HepG2 (cell line): Measurements from ENCODE around the gene SUZ12. TPM values are rescaled to one million over a fixed set of nuclear protein-coding genes. Genes with fewer than 3 reads are reported as not detected.

Experiments used
- ATAC-seq: fragments of 200-7000 bp; cut with Tn5 transposase; 3 replicates; pipeline ENCODE4 v1.9.1; 2020; ENCODE audit warnings: mild to moderate bottlenecking, moderate library complexity
- BruUV-seq: library from RNA; stranded (reverse); fragments of 400-500 nt; replicated peaks from 2 replicates; lab custom pipeline; 2021; lab: Mats Ljungman, UMichigan
- CTCF ChIA-PET: fragments of 300-600 bp; formaldehyde crosslinking; extraction: SDS; loops from one replicate; lab custom pipeline; 2021; ENCODE audit warnings: low total read pairs, inconsistent platforms, low intra/inter-chr PET ratio; lab: Yijun Ruan, JAX
- POLR2A ChIA-PET: fragments of 350-600 bp; sonication (Branson Sonifier 250); formaldehyde crosslinking; loops from one replicate; lab custom pipeline; 2020; ENCODE audit warnings: antibody characterized with exemption, inconsistent platforms; lab: Yijun Ruan, JAX
- DNase-seq: peaks from one replicate; pipeline ENCODE4 v3.0.0-alpha.2; 2015; ENCODE audit warnings: low spot score
- FAIRE-seq: peaks from 3 replicates; lab custom pipeline; 2011; peaks lifted over from hg19 to GRCh38; lab: Jason Lieb, UNC
- H2AFZ ChIP-seq: one replicate; pipeline ENCODE4 v1.6.1; 2011; ENCODE audit warnings: low read length, inconsistent platforms
- H3K27ac ChIP-seq: fragments of 300-600 bp; 3 replicates; pipeline ENCODE4 v1.8.0; 2011; ENCODE audit warnings: mixed run types, mild to moderate bottlenecking, mixed read lengths, low read length, inconsistent platforms; ENCODE audit not compliant: insufficient read depth; ENCODE audit errors: extremely low read length
- H3K27me3 ChIP-seq, 2 experiments: fragments of 200-600 bp in 1 of 2; 2 replicates in 1 of 2; 3 replicates in 1 of 2; pipeline versions ENCODE4 v1.6.0 to v1.8.0; 2011; ENCODE audit warnings: low read length in 2 of 2, mild to moderate bottlenecking in 2 of 2, moderate library complexity in 2 of 2, inconsistent platforms in 1 of 2; ENCODE audit not compliant: insufficient read depth in 2 of 2, control insufficient read depth in 1 of 2
- H3K36me3 ChIP-seq, 2 experiments: fragments of 200-600 bp in 1 of 2; replicated peaks in 1 of 2; 2 replicates in 1 of 2; 3 replicates in 1 of 2; pipeline versions ENCODE4 v1.5.1 to v1.8.0; 2011; ENCODE audit warnings: low read length in 2 of 2, inconsistent platforms in 1 of 2; ENCODE audit not compliant: insufficient read depth in 2 of 2, control insufficient read depth in 1 of 2
- H3K4me1 ChIP-seq: 2 replicates; pipeline ENCODE4 v1.5.1; 2012; ENCODE audit warnings: low read length, inconsistent platforms; ENCODE audit not compliant: insufficient read depth
- H3K4me2 ChIP-seq: 2 replicates; pipeline ENCODE4 v1.6.0; 2011; ENCODE audit warnings: low read depth, low read length, inconsistent platforms
- H3K4me3 ChIP-seq, 3 experiments: fragments of 200-600 bp in 1 of 3; sonication (generic), shearing (Covaris generic) in 1 of 3; replicated peaks in 1 of 3; 2 replicates each; pipeline ENCODE4 v1.5.1; 2011 to 2016; ENCODE audit warnings: low read length in 3 of 3, inconsistent platforms in 2 of 3, low read depth in 2 of 3, mild to moderate bottlenecking in 2 of 3, control low read depth in 1 of 3, mixed read lengths in 1 of 3; ENCODE audit not compliant: insufficient read depth in 1 of 3
- H3K79me2 ChIP-seq: one replicate; pipeline ENCODE4 v1.6.1; 2011; ENCODE audit warnings: low read length, inconsistent platforms; ENCODE audit not compliant: insufficient read depth
- H3K9ac ChIP-seq: 2 replicates; pipeline ENCODE4 v1.6.0; 2011; ENCODE audit warnings: mild to moderate bottlenecking, low read depth, low read length, inconsistent platforms; ENCODE audit not compliant: insufficient read depth
- H3K9me3 ChIP-seq: 2 replicates; pipeline ENCODE4 v1.5.1; 2012; ENCODE audit warnings: mild to moderate bottlenecking, low read length
- H4K20me1 ChIP-seq: 2 replicates; pipeline ENCODE4 v1.6.0; 2011; ENCODE audit warnings: inconsistent platforms, mild to moderate bottlenecking, low read length, moderate library complexity; ENCODE audit not compliant: insufficient read depth
- BCL3 ChIP-seq: sonication (generic); formaldehyde crosslinking; IDR thresholded peaks from 2 replicates; pipeline ENCODE4 v1.5.1; 2020; ENCODE audit warnings: mild to moderate bottlenecking, missing genetic modification reagents, moderate library complexity
- CERS6 ChIP-seq: sonication (generic); formaldehyde crosslinking; IDR thresholded peaks from 2 replicates; pipeline ENCODE4 v1.5.0; 2020; ENCODE audit warnings: missing genetic modification reagents
- FOXP1 ChIP-seq, 2 experiments: fragments of 450-650 bp in 1 of 2; IDR thresholded peaks; 2 replicates each; pipeline ENCODE4 v1.6.1; 2017 to 2018; ENCODE audit warnings: antibody characterized with exemption in 1 of 2
- ONECUT2 ChIP-seq: sonication (generic); formaldehyde crosslinking; IDR thresholded peaks from 2 replicates; pipeline ENCODE4 v1.4.0; 2020; ENCODE audit warnings: missing genetic modification reagents
- POLR2G ChIP-seq: fragments of 200-400 bp; formaldehyde crosslinking; IDR thresholded peaks from 2 replicates; pipeline ENCODE4 v1.6.1; 2018; ENCODE audit warnings: mild to moderate bottlenecking, low read depth, low read length, moderate library complexity
- SCMH1 ChIP-seq: sonication (generic); formaldehyde crosslinking; IDR thresholded peaks from 2 replicates; pipeline ENCODE4 v1.9.0; 2021; ENCODE audit warnings: missing genetic modification reagents, mild to moderate bottlenecking, borderline replicate concordance
- XBP1 ChIP-seq: sonication (generic); formaldehyde crosslinking; IDR thresholded peaks from 2 replicates; pipeline ENCODE4 v1.5.0; 2020; ENCODE audit warnings: missing genetic modification reagents
- ZFP36 ChIP-seq: fragments of 150-350 bp; IDR thresholded peaks from 2 replicates; pipeline ENCODE4 v1.6.1; 2018; ENCODE audit warnings: borderline replicate concordance, low read length, low read depth; ENCODE audit not compliant: partially characterized antibody
- ZNF24 ChIP-seq: fragments of 450-650 bp; IDR thresholded peaks from 2 replicates; pipeline ENCODE4 v1.6.1; 2017; ENCODE audit warnings: antibody characterized with exemption, mild to moderate bottlenecking
- ZNF260 ChIP-seq: sonication (generic); formaldehyde crosslinking; IDR thresholded peaks from 2 replicates; pipeline ENCODE4 v1.4.0; 2020; ENCODE audit warnings: missing genetic modification reagents, low read depth, mild to moderate bottlenecking, borderline replicate concordance
- ZNF264 ChIP-seq: sonication (generic); formaldehyde crosslinking; IDR thresholded peaks from 2 replicates; pipeline ENCODE4 v1.4.0; 2020; ENCODE audit warnings: missing genetic modification reagents
- ZNF3 ChIP-seq: IDR thresholded peaks from 2 replicates; pipeline ENCODE4 v1.7.0; 2017; ENCODE audit warnings: inconsistent platforms
- ZNF350 ChIP-seq: sonication (generic); formaldehyde crosslinking; IDR thresholded peaks from 2 replicates; pipeline ENCODE4 v1.4.0; 2020; ENCODE audit warnings: mild to moderate bottlenecking, low read depth, missing genetic modification reagents, borderline replicate concordance
- ZNF644 ChIP-seq: IDR thresholded peaks from 2 replicates; pipeline ENCODE4 v1.6.1; 2016; ENCODE audit warnings: low read depth
- ZNF670 ChIP-seq: sonication (generic); formaldehyde crosslinking; IDR thresholded peaks from 2 replicates; pipeline ENCODE4 v1.8.0; 2022; ENCODE audit warnings: mild to moderate bottlenecking, missing genetic modification reagents, borderline replicate concordance
- WGBS: methylation state at CpG from one replicate; pipeline ENCODE4 v1.1.6; 2017; ENCODE audit warnings: low lambda C conversion rate; 5-methylcytosine and 5-hydroxymethylcytosine counted together
- in situ Hi-C: cut with HindIII; loops from 2 replicates; pipeline ENCODE4 v1.10.0; 2017; ENCODE audit warnings: low pct_unique_long_range_greater_than_20kb; ENCODE audit not compliant: extremely low pct_ligation_motif_present
- intact Hi-C: fragments of 100-400 bp; cut with micrococcal nuclease; formaldehyde crosslinking; loops from one replicate; pipeline ENCODE4 v1.10.0; 2022; ENCODE audit not compliant: unreplicated experiment
- polyA plus RNA-seq, 8 experiments: library from polyadenylated mRNA; depleted of rRNA in 3 of 8; stranded (reverse) in 7 of 8; unstranded in 1 of 8; fragments of >200 nt; fragmentation: Illumina TruSeq in 4 of 8; extraction: Trizol in 4 of 8; gene quantifications; 2 replicates each; pipeline versions ENCODE4 v1.2.1 to v1.2.3, GENCODE V29; 2011 to 2016; ENCODE audit warnings: low read depth in 4 of 8, missing spikeins in 1 of 8, mixed read lengths in 1 of 8; ENCODE audit not compliant: insufficient read depth in 1 of 8
- total RNA-seq, 5 experiments: library from RNA; depleted of rRNA; stranded (reverse); fragments of >200 nt; fragmentation: Illumina TruSeq; extraction: Trizol; gene quantifications; 2 replicates each; pipeline ENCODE4 v1.2.3, GENCODE V29; 2016; ENCODE audit warnings: low read depth in 1 of 5
- TF ChIP-seq, protein P1 (sequence below): sonication (generic); formaldehyde crosslinking; IDR thresholded peaks from 2 replicates; pipeline ENCODE4 v1.4.0; 2020; ENCODE audit warnings: missing genetic modification reagents

The SUZ12 gene
- total and polyA plus RNA-seq, 2 of the 13 experiments (the other 11 are each of a cell fraction or from before 2014, with no cell fraction given) = 11.7 to 15.6 TPM

GRCh38 chr17:31919802-31920525, 16.8 kb upstream of the SUZ12 start (continued):
- TF ChIP-seq, protein P1, sequence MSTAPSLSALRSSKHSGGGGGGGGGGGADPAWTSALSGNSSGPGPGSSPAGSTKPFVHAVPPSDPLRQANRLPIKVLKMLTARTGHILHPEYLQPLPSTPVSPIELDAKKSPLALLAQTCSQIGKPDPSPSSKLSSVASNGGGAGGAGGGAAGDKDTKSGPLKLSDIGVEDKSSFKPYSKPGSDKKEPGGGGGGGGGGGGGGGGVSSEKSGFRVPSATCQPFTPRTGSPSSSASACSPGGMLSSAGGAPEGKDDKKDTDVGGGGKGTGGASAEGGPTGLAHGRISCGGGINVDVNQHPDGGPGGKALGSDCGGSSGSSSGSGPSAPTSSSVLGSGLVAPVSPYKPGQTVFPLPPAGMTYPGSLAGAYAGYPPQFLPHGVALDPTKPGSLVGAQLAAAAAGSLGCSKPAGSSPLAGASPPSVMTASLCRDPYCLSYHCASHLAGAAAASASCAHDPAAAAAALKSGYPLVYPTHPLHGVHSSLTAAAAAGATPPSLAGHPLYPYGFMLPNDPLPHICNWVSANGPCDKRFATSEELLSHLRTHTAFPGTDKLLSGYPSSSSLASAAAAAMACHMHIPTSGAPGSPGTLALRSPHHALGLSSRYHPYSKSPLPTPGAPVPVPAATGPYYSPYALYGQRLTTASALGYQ (CRISPR knock-in tag) = no peak
- TF ChIP-seq ZNF3 (CRISPR knock-in tag) = no peak
- no peak for TF ChIP-seq ZNF264 (CRISPR knock-in tag)
- TF ChIP-seq POLR2G = no peak
- TF ChIP-seq ZNF670 (CRISPR knock-in tag) = no peak
- TF ChIP-seq, all 625 proteins: peak for 0

GRCh38 chr17:31926100-31926729, 10.6 kb upstream of the SUZ12 start:
- ATAC-seq (no peak), FAIRE-seq (no peak), DNase-seq (no peak)
- no TSS peak for BruUV-seq
- CTCF ChIA-PET = no interaction called here
- 59% methylated on average over 5 of the region's 5 CpGs for WGBS
- in situ Hi-C loops (no loop called here), intact Hi-C loops (no loop called here)
- no peaks in the 10 kb centered on the region for H3K36me3 ChIP-seq
- H3K79me2 ChIP-seq = no peaks in the 10 kb centered on the region
- no peak overlapping the region for H3K4me2 ChIP-seq
- no peaks in the 10 kb centered on the region for H4K20me1 ChIP-seq
- POLR2A ChIA-PET = no interaction called here
- H3K27ac ChIP-seq = no peak overlapping the region
- H3K9me3 ChIP-seq = no peaks in the 10 kb centered on the region
- H2AFZ ChIP-seq = no peak overlapping the region
- no peak overlapping the region for H3K4me3 ChIP-seq
- TF ChIP-seq FOXP1 (IDR thresholded peaks at IDR 0.05) (no peak), FOXP1 (CRISPR knock-in tag; IDR thresholded peaks at IDR 0.05) (no peak), SCMH1 (no peak), ZNF260 (CRISPR knock-in tag) (no peak), XBP1 (CRISPR knock-in tag) (no peak), BCL3 (no peak), ZNF644 (CRISPR knock-in tag) (no peak), ZNF350 (CRISPR knock-in tag) (no peak), ZFP36 (no peak), ZNF24 (no peak), ONECUT2 (no peak), CERS6 (CRISPR knock-in tag) (no peak)
- H3K27me3 ChIP-seq = no peaks in the 10 kb centered on the region
- H3K9ac ChIP-seq = no peak overlapping the region
- peaks cover 6% of the 10 kb centered on the region; the same call in 1 of the 2 replicates for H3K4me1 ChIP-seq
